Measurements from ENCODE around the gene DUS1L. TPM values are rescaled to one million over a fixed set of nuclear protein-coding genes. Genes with fewer than 3 reads are reported as not detected.

DUS1L gene
- total and polyA plus RNA-seq, 2 experiments from 2014 or later = 66.0 to 122 TPM

DNA sequence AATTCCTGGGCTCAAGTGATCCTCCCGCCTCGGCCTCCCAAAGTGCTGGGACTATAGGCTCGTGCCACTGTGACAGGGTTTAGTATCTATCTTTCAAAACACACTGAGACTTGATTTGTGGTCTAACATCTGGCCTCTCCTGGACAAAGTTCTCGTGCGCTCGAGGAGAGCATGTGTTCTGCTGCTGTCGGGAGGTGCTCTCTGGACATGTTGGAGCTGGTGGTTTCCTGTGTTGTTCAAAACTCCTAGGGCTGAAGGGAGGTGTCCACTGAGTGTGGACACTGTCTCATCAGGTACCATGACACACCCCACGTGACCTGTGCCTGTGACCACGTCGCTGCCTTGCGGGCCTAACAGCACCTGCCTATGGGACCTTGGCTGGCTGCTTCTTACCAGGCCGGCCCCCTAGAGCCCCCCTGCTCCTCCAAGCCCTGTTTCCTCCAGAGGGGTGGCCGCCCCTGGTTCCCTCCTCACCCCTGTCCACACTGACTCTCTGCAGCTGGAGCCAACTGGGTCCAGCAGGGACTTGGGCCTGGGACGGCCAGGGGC lies 19.6 kb downstream of the DUS1L start:
- peaks cover 8% of the 10 kb centered on the region for H3K36me3 Mint-ChIP-seq (ENCODE audit: low read depth)
- Histone ChIP-seq H3K9me2 (ENCODE audit: insufficient read depth) (no peaks in the 10 kb centered on the region), H3K4me1 (ENCODE audit: insufficient read depth) (no peaks in the 10 kb centered on the region), H3K27ac (ENCODE audit: low read depth) (no peak overlapping the region), H3K4me2 (no peak overlapping the region), H4K20me1 (replicated peaks; ENCODE audit: insufficient read depth) (no peaks in the 10 kb centered on the region), H3K27me3 (ENCODE audit: insufficient read depth) (no peaks in the 10 kb centered on the region), H3F3A (replicated peaks; ENCODE audit: low read depth) (no peaks in the 10 kb centered on the region), H3K4me3 (no peak overlapping the region), H2AFZ (no peak overlapping the region), H3K36me3 (ENCODE audit: insufficient read depth) (no peaks in the 10 kb centered on the region), H3K79me2 (replicated peaks; ENCODE audit: insufficient read depth) (no peaks in the 10 kb centered on the region)
- TF ChIP-seq EZH2phosphoT487 (IDR thresholded peaks at IDR 0.05; ENCODE audit: unreplicated experiment) (no peak), ZNF331 (CRISPR knock-in tag; IDR thresholded peaks at IDR 0.05; ENCODE audit: low read depth) (no peak), POLR2AphosphoS5 (IDR thresholded peaks at IDR 0.05; ENCODE audit: low read depth) (no peak), JUNB (IDR thresholded peaks at IDR 0.05; ENCODE audit: unreplicated experiment) (no peak), CREB1 (CRISPR knock-in tag; IDR thresholded peaks at IDR 0.05; ENCODE audit: low read depth) (no peak), ZNF114 (CRISPR knock-in tag; IDR thresholded peaks at IDR 0.05) (no peak), STAT1 (IDR thresholded peaks at IDR 0.05; ENCODE audit: unreplicated experiment) (no peak), EZH2 (IDR thresholded peaks at IDR 0.05; ENCODE audit: low read depth, unreplicated experiment) (no peak)
- TF ChIP-seq, protein P1, sequence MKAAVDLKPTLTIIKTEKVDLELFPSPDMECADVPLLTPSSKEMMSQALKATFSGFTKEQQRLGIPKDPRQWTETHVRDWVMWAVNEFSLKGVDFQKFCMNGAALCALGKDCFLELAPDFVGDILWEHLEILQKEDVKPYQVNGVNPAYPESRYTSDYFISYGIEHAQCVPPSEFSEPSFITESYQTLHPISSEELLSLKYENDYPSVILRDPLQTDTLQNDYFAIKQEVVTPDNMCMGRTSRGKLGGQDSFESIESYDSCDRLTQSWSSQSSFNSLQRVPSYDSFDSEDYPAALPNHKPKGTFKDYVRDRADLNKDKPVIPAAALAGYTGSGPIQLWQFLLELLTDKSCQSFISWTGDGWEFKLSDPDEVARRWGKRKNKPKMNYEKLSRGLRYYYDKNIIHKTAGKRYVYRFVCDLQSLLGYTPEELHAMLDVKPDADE (IDR thresholded peaks at IDR 0.05) = no peak
- TF ChIP-seq, protein P2, sequence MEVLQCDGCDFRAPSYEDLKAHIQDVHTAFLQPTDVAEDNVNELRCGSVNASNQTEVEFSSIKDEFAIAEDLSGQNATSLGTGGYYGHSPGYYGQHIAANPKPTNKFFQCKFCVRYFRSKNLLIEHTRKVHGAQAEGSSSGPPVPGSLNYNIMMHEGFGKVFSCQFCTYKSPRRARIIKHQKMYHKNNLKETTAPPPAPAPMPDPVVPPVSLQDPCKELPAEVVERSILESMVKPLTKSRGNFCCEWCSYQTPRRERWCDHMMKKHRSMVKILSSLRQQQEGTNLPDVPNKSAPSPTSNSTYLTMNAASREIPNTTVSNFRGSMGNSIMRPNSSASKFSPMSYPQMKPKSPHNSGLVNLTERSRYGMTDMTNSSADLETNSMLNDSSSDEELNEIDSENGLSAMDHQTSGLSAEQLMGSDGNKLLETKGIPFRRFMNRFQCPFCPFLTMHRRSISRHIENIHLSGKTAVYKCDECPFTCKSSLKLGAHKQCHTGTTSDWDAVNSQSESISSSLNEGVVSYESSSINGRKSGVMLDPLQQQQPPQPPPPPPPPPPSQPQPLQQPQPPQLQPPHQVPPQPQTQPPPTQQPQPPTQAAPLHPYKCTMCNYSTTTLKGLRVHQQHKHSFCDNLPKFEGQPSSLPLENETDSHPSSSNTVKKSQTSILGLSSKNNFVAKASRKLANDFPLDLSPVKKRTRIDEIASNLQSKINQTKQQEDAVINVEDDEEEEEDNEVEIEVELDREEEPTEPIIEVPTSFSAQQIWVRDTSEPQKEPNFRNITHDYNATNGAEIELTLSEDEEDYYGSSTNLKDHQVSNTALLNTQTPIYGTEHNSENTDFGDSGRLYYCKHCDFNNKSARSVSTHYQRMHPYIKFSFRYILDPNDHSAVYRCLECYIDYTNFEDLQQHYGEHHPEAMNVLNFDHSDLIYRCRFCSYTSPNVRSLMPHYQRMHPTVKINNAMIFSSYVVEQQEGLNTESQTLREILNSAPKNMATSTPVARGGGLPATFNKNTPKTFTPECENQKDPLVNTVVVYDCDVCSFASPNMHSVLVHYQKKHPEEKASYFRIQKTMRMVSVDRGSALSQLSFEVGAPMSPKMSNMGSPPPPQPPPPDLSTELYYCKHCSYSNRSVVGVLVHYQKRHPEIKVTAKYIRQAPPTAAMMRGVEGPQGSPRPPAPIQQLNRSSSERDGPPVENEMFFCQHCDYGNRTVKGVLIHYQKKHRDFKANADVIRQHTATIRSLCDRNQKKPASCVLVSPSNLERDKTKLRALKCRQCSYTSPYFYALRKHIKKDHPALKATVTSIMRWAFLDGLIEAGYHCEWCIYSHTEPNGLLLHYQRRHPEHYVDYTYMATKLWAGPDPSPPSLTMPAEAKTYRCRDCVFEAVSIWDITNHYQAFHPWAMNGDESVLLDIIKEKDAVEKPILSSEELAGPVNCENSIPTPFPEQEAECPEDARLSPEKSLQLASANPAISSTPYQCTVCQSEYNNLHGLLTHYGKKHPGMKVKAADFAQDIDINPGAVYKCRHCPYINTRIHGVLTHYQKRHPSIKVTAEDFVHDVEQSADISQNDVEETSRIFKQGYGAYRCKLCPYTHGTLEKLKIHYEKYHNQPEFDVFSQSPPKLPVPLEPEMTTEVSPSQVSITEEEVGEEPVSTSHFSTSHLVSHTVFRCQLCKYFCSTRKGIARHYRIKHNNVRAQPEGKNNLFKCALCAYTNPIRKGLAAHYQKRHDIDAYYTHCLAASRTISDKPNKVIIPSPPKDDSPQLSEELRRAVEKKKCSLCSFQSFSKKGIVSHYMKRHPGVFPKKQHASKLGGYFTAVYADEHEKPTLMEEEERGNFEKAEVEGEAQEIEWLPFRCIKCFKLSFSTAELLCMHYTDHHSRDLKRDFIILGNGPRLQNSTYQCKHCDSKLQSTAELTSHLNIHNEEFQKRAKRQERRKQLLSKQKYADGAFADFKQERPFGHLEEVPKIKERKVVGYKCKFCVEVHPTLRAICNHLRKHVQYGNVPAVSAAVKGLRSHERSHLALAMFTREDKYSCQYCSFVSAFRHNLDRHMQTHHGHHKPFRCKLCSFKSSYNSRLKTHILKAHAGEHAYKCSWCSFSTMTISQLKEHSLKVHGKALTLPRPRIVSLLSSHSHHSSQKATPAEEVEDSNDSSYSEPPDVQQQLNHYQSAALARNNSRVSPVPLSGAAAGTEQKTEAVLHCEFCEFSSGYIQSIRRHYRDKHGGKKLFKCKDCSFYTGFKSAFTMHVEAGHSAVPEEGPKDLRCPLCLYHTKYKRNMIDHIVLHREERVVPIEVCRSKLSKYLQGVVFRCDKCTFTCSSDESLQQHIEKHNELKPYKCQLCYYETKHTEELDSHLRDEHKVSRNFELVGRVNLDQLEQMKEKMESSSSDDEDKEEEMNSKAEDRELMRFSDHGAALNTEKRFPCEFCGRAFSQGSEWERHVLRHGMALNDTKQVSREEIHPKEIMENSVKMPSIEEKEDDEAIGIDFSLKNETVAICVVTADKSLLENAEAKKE (CRISPR knock-in tag; IDR thresholded peaks at IDR 0.05) = no peak
- TF ChIP-seq, protein P3, sequence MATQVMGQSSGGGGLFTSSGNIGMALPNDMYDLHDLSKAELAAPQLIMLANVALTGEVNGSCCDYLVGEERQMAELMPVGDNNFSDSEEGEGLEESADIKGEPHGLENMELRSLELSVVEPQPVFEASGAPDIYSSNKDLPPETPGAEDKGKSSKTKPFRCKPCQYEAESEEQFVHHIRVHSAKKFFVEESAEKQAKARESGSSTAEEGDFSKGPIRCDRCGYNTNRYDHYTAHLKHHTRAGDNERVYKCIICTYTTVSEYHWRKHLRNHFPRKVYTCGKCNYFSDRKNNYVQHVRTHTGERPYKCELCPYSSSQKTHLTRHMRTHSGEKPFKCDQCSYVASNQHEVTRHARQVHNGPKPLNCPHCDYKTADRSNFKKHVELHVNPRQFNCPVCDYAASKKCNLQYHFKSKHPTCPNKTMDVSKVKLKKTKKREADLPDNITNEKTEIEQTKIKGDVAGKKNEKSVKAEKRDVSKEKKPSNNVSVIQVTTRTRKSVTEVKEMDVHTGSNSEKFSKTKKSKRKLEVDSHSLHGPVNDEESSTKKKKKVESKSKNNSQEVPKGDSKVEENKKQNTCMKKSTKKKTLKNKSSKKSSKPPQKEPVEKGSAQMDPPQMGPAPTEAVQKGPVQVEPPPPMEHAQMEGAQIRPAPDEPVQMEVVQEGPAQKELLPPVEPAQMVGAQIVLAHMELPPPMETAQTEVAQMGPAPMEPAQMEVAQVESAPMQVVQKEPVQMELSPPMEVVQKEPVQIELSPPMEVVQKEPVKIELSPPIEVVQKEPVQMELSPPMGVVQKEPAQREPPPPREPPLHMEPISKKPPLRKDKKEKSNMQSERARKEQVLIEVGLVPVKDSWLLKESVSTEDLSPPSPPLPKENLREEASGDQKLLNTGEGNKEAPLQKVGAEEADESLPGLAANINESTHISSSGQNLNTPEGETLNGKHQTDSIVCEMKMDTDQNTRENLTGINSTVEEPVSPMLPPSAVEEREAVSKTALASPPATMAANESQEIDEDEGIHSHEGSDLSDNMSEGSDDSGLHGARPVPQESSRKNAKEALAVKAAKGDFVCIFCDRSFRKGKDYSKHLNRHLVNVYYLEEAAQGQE (IDR thresholded peaks at IDR 0.05; ENCODE audit: unreplicated experiment) = no peak
- DNase-seq (ENCODE audit: low spot score) = no peak
- no peaks in the 10 kb centered on the region; the same call in 2 of the 3 replicates for H3K9me3 Mint-ChIP-seq
- no peak overlapping the region for H3K27ac Mint-ChIP-seq
- peaks cover 8% of the 10 kb centered on the region for H3K27me3 Mint-ChIP-seq (ENCODE audit: insufficient read depth, low read depth, poor library complexity)
- ATAC-seq = no peak
- H3K4me3 Mint-ChIP-seq = no peak overlapping the region
- H3K4me1 Mint-ChIP-seq = peaks cover 17% of the 10 kb centered on the region

All from GM23338 (cell line).